Activated B cell treated with CpG ODN at 0.5 μM for 24 hours (primary cell): ENCODE measurements around the gene RFX2. TPM values are rescaled to one million over a fixed set of nuclear protein-coding genes. Genes with fewer than 3 reads are reported as not detected.
"Not testable (repeated sequence)": the region's sequence is repeated elsewhere in the genome, so short reads cannot be mapped to it uniquely, and the experiment has no call there.

ENCODE experiments used
- ATAC-seq: fragments of 200-7000 bp; cut with Tn5 transposase; one replicate; pipeline ENCODE4 v1.10.0; 2021; ENCODE audit warnings: low read depth, mild to moderate bottlenecking, moderate library complexity
- CTCF ChIA-PET: fragments of 350-600 bp; sonication (Branson Sonifier 250); formaldehyde crosslinking; loops from one replicate; lab custom pipeline; 2021; ENCODE audit warnings: antibody characterized with exemption; lab: Charles Lee
- POLR2A ChIA-PET: fragments of 350-600 bp; sonication (Branson Sonifier 250); formaldehyde crosslinking; loops from one replicate; lab custom pipeline; 2021; ENCODE audit warnings: antibody characterized with exemption; lab: Charles Lee
- DNase-seq: peaks from one replicate; pipeline ENCODE4 v3.0.0; 2022
- H3K27ac Mint-ChIP-seq: one replicate; pipeline ENCODE4 v1.8.0; 2020; ENCODE audit warnings: mixed read lengths
- H3K27me3 Mint-ChIP-seq: one replicate; pipeline ENCODE4 v1.8.0; 2021; ENCODE audit warnings: mixed read lengths
- H3K36me3 Mint-ChIP-seq: one replicate; pipeline ENCODE4 v1.8.0; 2021; ENCODE audit warnings: low read depth, mixed read lengths
- H3K4me1 Mint-ChIP-seq: one replicate; pipeline ENCODE4 v1.8.0; 2021; ENCODE audit warnings: mixed read lengths
- H3K4me3 Mint-ChIP-seq: one replicate; pipeline ENCODE4 v1.8.0; 2020; ENCODE audit warnings: mild to moderate bottlenecking, mixed read lengths
- H3K9me3 Mint-ChIP-seq: one replicate; pipeline ENCODE4 v1.8.0; 2020; ENCODE audit warnings: mixed read lengths
- intact Hi-C: fragments of 100-400 bp; cut with micrococcal nuclease; formaldehyde crosslinking; loops from one replicate; pipeline ENCODE4 v1.15.1; 2024
- total RNA-seq: library from RNA; stranded (reverse); gene quantifications from 2 replicates; pipeline ENCODE4 v1.2.3, GENCODE V29; 2022
- TF ChIP-seq, protein P1 (sequence below): fragments of 200-600 bp; IDR thresholded peaks from one replicate; pipeline ENCODE4 v1.8.0; 2022; ENCODE audit warnings: antibody characterized with exemption, mild to moderate bottlenecking

Gene RFX2
- total RNA-seq, 1 donor from 2014 or later: 7.0 TPM

DNA sequence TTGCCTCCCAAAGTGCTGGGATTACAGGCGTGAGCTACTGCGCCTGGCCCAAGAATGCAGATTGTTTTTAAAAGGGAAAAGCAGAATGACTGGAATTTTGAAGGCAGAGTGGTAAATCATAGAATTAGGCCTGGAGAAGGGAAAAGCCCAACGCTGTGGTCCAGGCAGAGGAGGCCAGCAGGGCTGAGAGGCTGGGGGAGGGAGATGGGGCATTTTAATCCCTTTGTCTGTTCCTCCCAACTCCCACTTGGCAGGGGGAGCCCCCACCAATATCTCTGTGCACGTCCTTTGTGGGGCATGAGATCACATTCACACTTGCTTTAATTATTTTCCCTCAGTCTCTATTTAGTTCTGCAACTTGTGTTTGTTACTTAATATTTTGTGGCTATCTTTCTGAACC, 77.9 kb downstream of the RFX2 start:
- CTCF ChIA-PET: no interaction called here
- intact Hi-C loops: no loop called here
- no peak overlapping the region for H3K27ac Mint-ChIP-seq

DNA sequence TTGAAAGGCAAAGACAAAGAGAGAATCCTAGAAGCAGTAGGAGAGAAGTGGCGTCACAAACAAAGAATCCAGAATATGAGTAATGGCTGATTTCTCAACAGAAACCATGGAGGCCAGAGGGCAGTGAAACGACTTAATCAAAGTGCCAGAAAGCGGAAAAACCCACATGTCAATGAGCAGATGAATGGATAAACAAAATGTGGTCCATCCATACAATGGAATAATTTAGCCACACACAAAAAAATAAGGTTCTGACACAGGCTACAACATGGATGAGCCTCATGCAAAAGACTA, 80.1 kb downstream of the RFX2 start:
- Mint-ChIP-seq H3K36me3 (no peaks in the 10 kb centered on the region), H3K4me1 (no peaks in the 10 kb centered on the region), H3K4me3 (no peak overlapping the region), H3K9me3 (no peaks in the 10 kb centered on the region), H3K27me3 (no peaks in the 10 kb centered on the region), H3K27ac (no peak overlapping the region)
- CTCF ChIA-PET: no interaction called here
- intact Hi-C loops: no loop called here
- ATAC-seq (no peak), DNase-seq (no peak)
- POLR2A ChIA-PET: no interaction called here
- TF ChIP-seq, protein P1, sequence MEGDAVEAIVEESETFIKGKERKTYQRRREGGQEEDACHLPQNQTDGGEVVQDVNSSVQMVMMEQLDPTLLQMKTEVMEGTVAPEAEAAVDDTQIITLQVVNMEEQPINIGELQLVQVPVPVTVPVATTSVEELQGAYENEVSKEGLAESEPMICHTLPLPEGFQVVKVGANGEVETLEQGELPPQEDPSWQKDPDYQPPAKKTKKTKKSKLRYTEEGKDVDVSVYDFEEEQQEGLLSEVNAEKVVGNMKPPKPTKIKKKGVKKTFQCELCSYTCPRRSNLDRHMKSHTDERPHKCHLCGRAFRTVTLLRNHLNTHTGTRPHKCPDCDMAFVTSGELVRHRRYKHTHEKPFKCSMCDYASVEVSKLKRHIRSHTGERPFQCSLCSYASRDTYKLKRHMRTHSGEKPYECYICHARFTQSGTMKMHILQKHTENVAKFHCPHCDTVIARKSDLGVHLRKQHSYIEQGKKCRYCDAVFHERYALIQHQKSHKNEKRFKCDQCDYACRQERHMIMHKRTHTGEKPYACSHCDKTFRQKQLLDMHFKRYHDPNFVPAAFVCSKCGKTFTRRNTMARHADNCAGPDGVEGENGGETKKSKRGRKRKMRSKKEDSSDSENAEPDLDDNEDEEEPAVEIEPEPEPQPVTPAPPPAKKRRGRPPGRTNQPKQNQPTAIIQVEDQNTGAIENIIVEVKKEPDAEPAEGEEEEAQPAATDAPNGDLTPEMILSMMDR: no peak

More for the DNA sequence above, 77.9 kb downstream of the RFX2 start:
- H3K4me3 Mint-ChIP-seq: no peak overlapping the region
- ATAC-seq (no peak), DNase-seq (no peak)
- no peaks in the 10 kb centered on the region for H3K4me1 Mint-ChIP-seq
- TF ChIP-seq, protein P1: no peak
- H3K36me3 Mint-ChIP-seq: no peaks in the 10 kb centered on the region
- H3K27me3 Mint-ChIP-seq: no peaks in the 10 kb centered on the region
- POLR2A ChIA-PET: no interaction called here
- H3K9me3 Mint-ChIP-seq: no peaks in the 10 kb centered on the region

DNA sequence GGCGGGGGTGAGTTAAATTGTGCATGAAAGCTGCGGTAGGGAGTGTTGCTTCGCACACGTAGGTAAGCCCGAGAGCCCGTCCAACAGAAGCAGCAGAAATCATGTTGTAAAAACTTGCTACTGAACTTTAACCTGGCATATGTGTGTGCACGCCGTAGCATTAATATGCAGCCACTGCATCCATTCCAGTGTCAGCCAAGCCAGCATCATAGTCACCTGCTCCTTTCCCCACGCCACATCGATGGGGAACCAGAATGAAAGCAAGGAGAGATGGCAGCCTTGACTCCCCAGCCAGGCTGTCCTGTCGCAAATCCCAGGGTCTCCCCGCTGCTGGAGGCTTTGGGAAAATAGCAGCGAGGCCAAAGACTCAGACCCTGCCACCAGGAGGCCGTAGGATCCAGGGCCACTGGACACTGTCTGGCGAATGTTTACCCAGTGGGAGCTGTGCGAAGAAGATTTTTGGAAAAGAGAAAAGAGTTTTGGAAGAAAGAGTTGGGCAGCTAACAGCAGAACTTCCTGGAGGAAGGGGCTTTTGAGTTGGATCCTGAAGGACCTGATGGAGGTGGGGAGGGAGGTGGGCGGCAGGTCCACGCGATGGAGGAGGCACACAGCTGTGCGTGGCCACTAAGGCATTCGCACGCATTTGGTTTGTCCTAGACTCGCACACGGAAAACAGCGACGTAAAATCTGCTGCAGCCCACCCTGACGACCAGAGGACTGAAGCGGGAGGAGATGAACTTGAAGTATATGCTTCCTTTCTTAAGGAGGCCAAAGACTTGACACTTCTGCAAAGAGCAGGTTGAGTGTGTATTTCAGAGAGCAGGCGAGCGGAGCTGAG, 83.7 kb downstream of the RFX2 start:
- Mint-ChIP-seq H3K4me3 (no peak overlapping the region), H3K4me1 (no peaks in the 10 kb centered on the region), H3K27me3 (peaks cover 3% of the 10 kb centered on the region), H3K36me3 (no peaks in the 10 kb centered on the region), H3K27ac (no peak overlapping the region), H3K9me3 (no peaks in the 10 kb centered on the region)
- intact Hi-C loops: no loop called here
- ChIA-PET CTCF (interaction anchor here (1.0 to 1.1 kb wide), 2 partner anchors 22 to 99 kb away, joined by 3 read pairs; no protein-coding TSS in a partner anchor), POLR2A (interaction anchor here (0.7 kb wide), 1 partner anchor 12 kb away, joined by 4 read pairs; no protein-coding TSS in a partner anchor)
- no peak for ATAC-seq
- TF ChIP-seq, protein P1: no peak
- no peak for DNase-seq

DNA sequence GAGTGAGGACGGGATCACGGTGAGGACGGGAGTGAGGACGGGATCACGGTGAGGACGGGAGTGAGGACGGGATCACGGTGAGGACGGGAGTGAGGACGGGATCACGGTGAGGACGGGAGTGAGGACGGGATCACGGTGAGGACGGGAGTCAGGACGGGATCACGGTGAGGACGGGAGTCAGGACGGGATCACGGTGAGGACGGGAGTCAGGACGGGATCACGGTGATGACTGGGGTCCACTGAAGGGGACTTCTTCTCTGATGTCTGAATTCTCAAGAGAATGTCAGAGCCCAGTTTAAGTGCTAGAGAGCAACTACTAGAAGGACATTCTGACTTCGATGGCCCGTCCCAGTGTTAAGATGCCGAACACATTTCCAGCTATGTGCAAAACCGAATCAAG, 85.5 kb downstream of the RFX2 start:
- intact Hi-C loops, CTCF ChIA-PET, H3K9me3 Mint-ChIP-seq, H3K4me1 Mint-ChIP-seq, DNase-seq, H3K36me3 Mint-ChIP-seq, H3K27ac Mint-ChIP-seq, ATAC-seq, H3K27me3 Mint-ChIP-seq, H3K4me3 Mint-ChIP-seq: not testable (repeated sequence)
- POLR2A ChIA-PET: interaction anchor here (0.6 kb wide), 1 partner anchor 63 kb away, joined by 4 read pairs; no protein-coding TSS in a partner anchor

DNA sequence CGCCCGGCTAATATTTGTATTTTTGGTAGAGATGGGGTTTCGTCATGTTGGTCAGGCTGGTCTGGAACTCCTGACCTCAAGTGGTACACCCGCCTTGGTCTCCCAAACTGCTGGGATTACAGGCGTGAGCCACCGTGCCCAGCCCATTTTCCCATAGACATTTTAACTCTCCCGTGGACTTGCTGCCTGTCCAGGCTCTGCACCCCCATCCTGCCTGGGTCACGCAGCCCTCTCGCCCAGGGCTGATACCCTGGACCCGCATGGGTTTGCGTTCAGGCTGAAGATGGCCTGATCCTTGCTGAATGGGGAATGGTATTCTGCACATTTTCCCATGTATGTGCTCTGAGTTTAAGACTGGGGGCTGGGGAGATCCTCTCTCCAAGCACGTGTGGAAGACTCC, 86.4 kb downstream of the RFX2 start:
- H3K27me3 Mint-ChIP-seq: peaks cover 3% of the 10 kb centered on the region
- H3K4me3 Mint-ChIP-seq: no peak overlapping the region
- no peak for DNase-seq
- POLR2A ChIA-PET: no interaction called here
- H3K9me3 Mint-ChIP-seq: no peaks in the 10 kb centered on the region
- intact Hi-C loops: no loop called here
- TF ChIP-seq, protein P1: no peak
- CTCF ChIA-PET: interaction anchor here (2.2 to 2.5 kb wide), 3 partner anchors 39 to 220 kb away, joined by 12 to 23 read pairs (median 21); partner anchors contain the start of gene NRTN
- H3K4me1 Mint-ChIP-seq: no peaks in the 10 kb centered on the region
- no peak overlapping the region for H3K27ac Mint-ChIP-seq
- H3K36me3 Mint-ChIP-seq: no peaks in the 10 kb centered on the region
- ATAC-seq: no peak
